ENCODE data around the gene C14orf180.
"Not testable (repeated sequence)": the region's sequence is repeated elsewhere in the genome, so short reads cannot be mapped to it uniquely, and the experiment has no call there.

C14orf180 gene

GRCh38 chr14:104614126-104614812 is 34.7 kb downstream of the C14orf180 start:
- no peak for DNase-seq

GRCh38 chr14:104624939-104625338 is 45.4 kb downstream of the C14orf180 start:
- DNase-seq = no peak

- DNase-seq = no peak
These were observed 53.2 kb downstream of the C14orf180 start for GRCh38 chr14:104632781-104633180.

- no peak for DNase-seq
These were observed 53.9 kb downstream of the C14orf180 start for GRCh38 chr14:104633276-104634137.

GRCh38 chr14:104634138-104634760 is 54.7 kb downstream of the C14orf180 start:
- DNase-seq = no peak

GRCh38 chr14:104634886-104635570 is 55.5 kb downstream of the C14orf180 start:
- no peak for DNase-seq

GRCh38 chr14:104635717-104636116 is 56.2 kb downstream of the C14orf180 start:
- DNase-seq = no peak

- no peak for DNase-seq
These were observed 56.6 kb downstream of the C14orf180 start for GRCh38 chr14:104636131-104636530.

GRCh38 chr14:104636846-104637545 is 57.4 kb downstream of the C14orf180 start:
- DNase-seq = not testable (repeated sequence)

GRCh38 chr14:104637546-104638003 is 58.0 kb downstream of the C14orf180 start:
- DNase-seq = no peak

GRCh38 chr14:104638190-104638589 is 58.6 kb downstream of the C14orf180 start:
- DNase-seq = no peak

GRCh38 chr14:104638927-104639450 is 59.4 kb downstream of the C14orf180 start:
- no peak for DNase-seq

- no peak for DNase-seq
These were observed 59.9 kb downstream of the C14orf180 start for GRCh38 chr14:104639471-104639870.

Measured in fibroblast of skin of back (primary cell).